OCI-LY1 (cell line): ENCODE results near the gene NOS3.

Experiments
- H2AFZ ChIP-seq: fragments of 200-600 bp; sonication (generic), shearing (Covaris generic); 2 replicates; pipeline ENCODE4 v1.6.0; 2014; ENCODE audit warnings: antibody characterized with exemption, mild to moderate bottlenecking, low read length
- H3F3A ChIP-seq: fragments of 200-600 bp; sonication (generic), shearing (Covaris generic); 2 replicates; pipeline ENCODE4 v1.6.0; 2014; ENCODE audit warnings: mild to moderate bottlenecking, antibody characterized with exemption, low read length, moderate library complexity; ENCODE audit not compliant: insufficient read depth
- H3K27ac ChIP-seq: fragments of 200-600 bp; sonication (generic); 2 replicates; pipeline ENCODE4 v1.5.1; 2014; ENCODE audit warnings: low read length, mixed run types, mild to moderate bottlenecking, low read depth; ENCODE audit not compliant: poor library complexity, severe bottlenecking
- H3K27me3 ChIP-seq: fragments of 200-600 bp; sonication (generic); 2 replicates; pipeline ENCODE4 v1.6.0; 2014; ENCODE audit warnings: antibody characterized with exemption, mild to moderate bottlenecking, low read length, moderate library complexity; ENCODE audit not compliant: insufficient read depth
- H3K36me3 ChIP-seq: fragments of 200-600 bp; sonication (generic); 2 replicates; pipeline ENCODE4 v1.6.1; 2014; ENCODE audit warnings: mild to moderate bottlenecking, antibody characterized with exemption, low read length, moderate library complexity, mixed read lengths; ENCODE audit not compliant: insufficient read depth
- H3K4me1 ChIP-seq: fragments of 200-600 bp; sonication (generic); 2 replicates; pipeline ENCODE4 v1.5.1; 2014; ENCODE audit warnings: mild to moderate bottlenecking, low read length, moderate library complexity; ENCODE audit not compliant: insufficient read depth, severe bottlenecking
- H3K4me2 ChIP-seq: fragments of 200-600 bp; sonication (generic), shearing (Covaris generic); 2 replicates; pipeline ENCODE4 v1.6.1; 2014; ENCODE audit warnings: low read length
- H3K4me3 ChIP-seq: fragments of 200-600 bp; sonication (generic); 2 replicates; pipeline ENCODE4 v1.5.1; 2014; ENCODE audit warnings: low read length, low read depth, mild to moderate bottlenecking, mixed read lengths; ENCODE audit not compliant: poor library complexity, severe bottlenecking
- H3K79me2 ChIP-seq: fragments of 200-600 bp; shearing (Covaris generic); 2 replicates; pipeline ENCODE4 v1.6.1; 2016; ENCODE audit warnings: mixed run types, low read length, mixed read lengths; ENCODE audit not compliant: insufficient read depth
- H3K9ac ChIP-seq: fragments of 200-600 bp; sonication (generic), shearing (Covaris generic); 2 replicates; pipeline ENCODE4 v1.6.1; 2014; ENCODE audit warnings: mild to moderate bottlenecking, low read length, mixed read lengths
- H3K9me2 ChIP-seq: fragments of 200-600 bp; sonication (generic), shearing (Covaris generic); 2 replicates; pipeline ENCODE4 v1.6.1; 2014; ENCODE audit warnings: low read depth, mild to moderate bottlenecking, low read length, mixed read lengths
- H3K9me3 ChIP-seq: fragments of 200-600 bp; shearing (Covaris generic); 2 replicates; pipeline ENCODE4 v1.6.1; 2014; ENCODE audit warnings: low read length, mixed read lengths
- H4K20me1 ChIP-seq: fragments of 200-600 bp; sonication (generic), shearing (Covaris generic); 2 replicates; pipeline ENCODE4 v1.6.0; 2016; ENCODE audit warnings: mild to moderate bottlenecking, low read length; ENCODE audit not compliant: insufficient read depth
- EZH2 ChIP-seq: fragments of 200-600 bp; sonication (generic), shearing (Covaris generic); IDR thresholded peaks from 2 replicates; pipeline ENCODE4 v1.8.0; 2017; ENCODE audit warnings: borderline replicate concordance, mixed run types, mild to moderate bottlenecking, antibody characterized with exemption, low read length, moderate library complexity, mixed read lengths
- TF ChIP-seq, protein P1 (sequence below): fragments of 200-600 bp; sonication (generic), shearing (Covaris generic); IDR thresholded peaks from 2 replicates; pipeline ENCODE4 v1.5.1; 2017; ENCODE audit warnings: mild to moderate bottlenecking, antibody characterized with exemption, low read length, moderate library complexity, mixed read lengths

Gene NOS3

DNA sequence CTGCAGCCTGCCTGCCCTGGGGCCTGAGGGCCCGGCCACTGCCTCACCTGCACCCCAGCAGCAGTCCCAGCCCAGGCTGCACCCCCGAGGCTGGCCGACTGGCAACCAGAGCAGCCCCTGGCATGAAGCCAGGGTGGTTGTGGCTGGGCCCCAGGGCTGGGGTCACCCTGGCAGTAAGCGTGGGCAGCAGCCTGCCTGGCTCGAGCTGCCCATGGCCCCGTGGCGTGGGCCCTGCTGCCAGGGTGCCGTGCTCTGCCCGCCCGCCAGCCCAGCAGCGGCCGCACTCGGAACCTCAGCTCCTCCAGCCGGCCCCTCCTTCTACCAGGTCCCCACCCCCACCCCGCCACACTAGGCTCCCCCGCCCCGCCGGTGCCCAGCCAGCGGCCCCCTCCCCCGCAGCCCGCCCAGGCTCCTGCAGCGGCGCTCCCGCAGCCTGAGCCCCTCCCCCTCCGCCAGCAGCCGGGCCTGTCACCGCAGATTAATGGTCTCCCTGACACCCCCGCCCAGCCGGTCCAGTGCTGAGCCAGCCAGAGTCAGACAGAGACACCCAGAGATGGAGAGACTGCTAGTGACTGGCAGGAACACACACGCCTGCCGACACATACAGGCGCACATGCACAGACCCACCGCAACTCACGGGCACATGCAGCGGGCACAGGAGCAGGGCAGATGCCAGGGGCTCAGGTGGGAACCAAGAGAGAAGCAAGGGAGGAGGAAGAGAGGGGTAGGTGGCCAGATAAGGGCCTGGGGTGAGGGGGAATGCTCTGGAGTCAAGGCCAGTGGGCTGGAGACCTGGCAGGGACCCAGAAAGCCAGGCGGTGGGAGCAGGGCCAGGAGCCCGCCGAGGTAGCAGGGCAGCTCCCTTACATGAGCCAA lies 35.1 kb upstream of the NOS3 start:
- no peaks in the 10 kb centered on the region for H3K9me2 ChIP-seq
- no peaks in the 10 kb centered on the region for H3K4me1 ChIP-seq
- no peak overlapping the region for H2AFZ ChIP-seq
- no peak overlapping the region for H3K4me2 ChIP-seq
- no peaks in the 10 kb centered on the region for H3K9me3 ChIP-seq
- H3K9ac ChIP-seq: no peak overlapping the region
- no peak overlapping the region for H3K27ac ChIP-seq
- no peak for TF ChIP-seq EZH2
- TF ChIP-seq, protein P1, sequence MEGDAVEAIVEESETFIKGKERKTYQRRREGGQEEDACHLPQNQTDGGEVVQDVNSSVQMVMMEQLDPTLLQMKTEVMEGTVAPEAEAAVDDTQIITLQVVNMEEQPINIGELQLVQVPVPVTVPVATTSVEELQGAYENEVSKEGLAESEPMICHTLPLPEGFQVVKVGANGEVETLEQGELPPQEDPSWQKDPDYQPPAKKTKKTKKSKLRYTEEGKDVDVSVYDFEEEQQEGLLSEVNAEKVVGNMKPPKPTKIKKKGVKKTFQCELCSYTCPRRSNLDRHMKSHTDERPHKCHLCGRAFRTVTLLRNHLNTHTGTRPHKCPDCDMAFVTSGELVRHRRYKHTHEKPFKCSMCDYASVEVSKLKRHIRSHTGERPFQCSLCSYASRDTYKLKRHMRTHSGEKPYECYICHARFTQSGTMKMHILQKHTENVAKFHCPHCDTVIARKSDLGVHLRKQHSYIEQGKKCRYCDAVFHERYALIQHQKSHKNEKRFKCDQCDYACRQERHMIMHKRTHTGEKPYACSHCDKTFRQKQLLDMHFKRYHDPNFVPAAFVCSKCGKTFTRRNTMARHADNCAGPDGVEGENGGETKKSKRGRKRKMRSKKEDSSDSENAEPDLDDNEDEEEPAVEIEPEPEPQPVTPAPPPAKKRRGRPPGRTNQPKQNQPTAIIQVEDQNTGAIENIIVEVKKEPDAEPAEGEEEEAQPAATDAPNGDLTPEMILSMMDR: no peak
- no peaks in the 10 kb centered on the region for H4K20me1 ChIP-seq
- no peaks in the 10 kb centered on the region for H3F3A ChIP-seq
- H3K4me3 ChIP-seq: no peak overlapping the region
- H3K27me3 ChIP-seq: no peaks in the 10 kb centered on the region; the same call in 1 of the 2 replicates
- no peaks in the 10 kb centered on the region for H3K36me3 ChIP-seq
- no peaks in the 10 kb centered on the region for H3K79me2 ChIP-seq

DNA sequence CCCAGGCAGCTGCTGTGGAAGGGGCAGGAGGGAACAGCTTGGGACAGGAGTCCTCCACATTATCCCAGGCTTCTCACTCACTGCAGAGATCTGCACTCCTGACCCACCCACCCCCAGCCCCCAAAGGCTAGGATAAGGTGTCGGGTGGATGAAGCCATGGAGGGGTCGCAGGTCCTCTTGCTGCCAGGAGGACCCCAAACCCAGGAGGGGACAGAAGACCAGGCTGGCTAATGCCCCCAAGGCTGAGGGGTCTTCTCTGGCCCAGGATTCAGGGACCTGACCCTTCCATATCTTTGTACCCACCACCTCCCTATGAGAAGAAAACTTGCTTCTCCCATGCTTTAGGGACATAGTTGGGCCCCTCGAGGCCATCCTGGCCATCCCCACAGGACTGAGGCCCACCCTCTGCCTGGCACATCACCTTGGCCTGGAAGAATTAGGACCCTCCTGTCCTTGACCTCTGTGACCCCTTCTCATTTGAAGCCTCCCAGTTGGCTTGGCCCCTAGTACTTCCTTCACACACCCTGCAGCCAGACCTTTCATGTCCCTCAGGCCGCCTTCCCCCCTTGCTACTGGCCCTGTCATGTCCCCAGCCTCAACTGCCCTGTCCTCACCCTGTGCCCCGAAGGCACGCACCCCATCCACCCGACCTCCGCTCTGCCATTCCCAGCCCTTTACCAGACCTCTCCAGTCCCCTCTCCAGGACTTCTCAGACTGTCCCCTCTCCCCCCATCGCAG lies 34.3 kb upstream of the NOS3 start:
- H2AFZ ChIP-seq: no peak overlapping the region
- no peaks in the 10 kb centered on the region; the same call in 1 of the 2 replicates for H3K27me3 ChIP-seq
- no peak overlapping the region for H3K4me3 ChIP-seq
- no peak overlapping the region for H3K27ac ChIP-seq
- TF ChIP-seq, protein P1: no peak
- TF ChIP-seq EZH2: no peak
- H4K20me1 ChIP-seq: no peaks in the 10 kb centered on the region
- no peak overlapping the region for H3K4me2 ChIP-seq
- H3K9me2 ChIP-seq: no peaks in the 10 kb centered on the region
- no peaks in the 10 kb centered on the region for H3F3A ChIP-seq
- no peaks in the 10 kb centered on the region for H3K79me2 ChIP-seq
- H3K36me3 ChIP-seq: no peaks in the 10 kb centered on the region
- H3K9me3 ChIP-seq: no peaks in the 10 kb centered on the region
- no peak overlapping the region for H3K9ac ChIP-seq
- H3K4me1 ChIP-seq: no peaks in the 10 kb centered on the region

DNA sequence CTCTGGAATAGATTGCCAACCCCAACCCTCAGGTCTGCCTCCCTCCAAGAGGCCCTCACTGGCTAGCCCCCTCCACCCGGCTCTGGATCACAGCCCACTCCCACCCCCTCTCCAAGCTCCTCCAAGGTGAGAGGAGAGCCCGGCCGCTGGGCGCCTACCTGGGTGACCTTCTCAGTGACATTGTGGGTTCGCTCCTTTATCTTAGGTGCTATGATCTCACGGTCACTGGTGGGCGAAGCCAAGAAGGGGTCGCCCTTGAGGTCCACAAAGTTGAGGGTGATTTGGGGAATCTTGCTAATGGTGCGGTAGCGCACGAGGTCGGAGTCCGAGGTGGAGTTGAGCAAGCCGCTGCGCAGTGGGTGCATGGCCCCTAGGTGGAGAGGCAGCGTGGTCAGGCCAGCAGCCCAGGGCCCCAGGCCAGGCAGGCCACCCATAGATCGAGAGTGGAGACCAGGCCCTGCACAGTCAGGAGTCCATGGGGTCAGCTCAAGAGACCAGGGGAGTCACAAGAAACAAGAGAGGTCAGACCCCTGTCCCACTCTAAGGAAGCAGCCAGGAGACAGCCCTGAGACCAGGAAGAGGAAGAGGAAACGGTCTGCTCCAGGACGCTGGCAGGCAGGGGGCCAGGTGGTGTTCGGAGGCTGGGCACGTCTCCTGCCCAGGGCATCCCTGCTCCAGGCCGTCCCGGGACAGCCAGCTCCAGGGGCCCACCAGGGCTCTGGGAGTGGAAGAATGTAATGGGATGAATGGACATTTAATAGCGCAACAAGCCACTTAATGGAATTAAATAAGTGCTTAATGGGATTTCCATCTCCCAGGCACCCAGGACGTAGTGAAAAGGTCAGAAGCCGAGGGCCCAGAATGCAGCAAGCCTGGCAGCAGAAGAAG lies 33.4 kb upstream of the NOS3 start:
- TF ChIP-seq, protein P1: no peak
- TF ChIP-seq EZH2: no peak
- H3K27me3 ChIP-seq: no peaks in the 10 kb centered on the region; the same call in 1 of the 2 replicates
- no peak overlapping the region for H3K4me2 ChIP-seq
- H3F3A ChIP-seq: no peaks in the 10 kb centered on the region
- H3K4me3 ChIP-seq: no peak overlapping the region
- no peak overlapping the region for H3K27ac ChIP-seq
- no peak overlapping the region for H2AFZ ChIP-seq
- no peaks in the 10 kb centered on the region for H3K9me2 ChIP-seq
- H3K36me3 ChIP-seq: no peaks in the 10 kb centered on the region
- no peaks in the 10 kb centered on the region for H3K79me2 ChIP-seq
- H3K9ac ChIP-seq: no peak overlapping the region
- H3K9me3 ChIP-seq: no peaks in the 10 kb centered on the region
- H4K20me1 ChIP-seq: no peaks in the 10 kb centered on the region
- H3K4me1 ChIP-seq: no peaks in the 10 kb centered on the region
